ENCODE measurements around the gene ZNHIT2.

Gene ZNHIT2

DNA sequence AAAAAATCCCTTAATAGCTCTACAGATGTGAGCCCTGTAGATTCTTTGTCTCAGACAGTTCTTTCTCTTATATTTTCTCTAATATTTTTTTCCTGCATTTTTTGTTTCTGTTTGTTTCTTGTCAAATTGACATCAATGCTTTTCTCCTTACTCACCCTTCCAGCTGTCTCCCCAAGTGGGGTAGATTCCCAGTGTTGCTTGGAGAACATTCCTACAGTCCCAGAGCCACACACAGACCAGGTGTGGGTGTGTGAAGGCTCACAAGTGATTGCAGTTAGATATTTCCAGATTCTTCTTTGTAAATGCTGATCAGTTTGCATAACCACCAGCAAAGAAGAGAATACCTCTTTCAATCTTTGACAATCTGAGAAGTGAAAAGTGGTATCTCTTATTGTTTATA, 14.0 kb downstream of the ZNHIT2 start:
- no peak for DNase-seq (ENCODE audit: low spot score)

GRCh38 chr11:65102142-65103095, 15.1 kb downstream of the ZNHIT2 start:
- DNase-seq (ENCODE audit: low spot score), result no peak

- no peak for DNase-seq (ENCODE audit: low spot score)
These were observed 16.7 kb downstream of the ZNHIT2 start for GRCh38 chr11:65100674-65101350.

DNA sequence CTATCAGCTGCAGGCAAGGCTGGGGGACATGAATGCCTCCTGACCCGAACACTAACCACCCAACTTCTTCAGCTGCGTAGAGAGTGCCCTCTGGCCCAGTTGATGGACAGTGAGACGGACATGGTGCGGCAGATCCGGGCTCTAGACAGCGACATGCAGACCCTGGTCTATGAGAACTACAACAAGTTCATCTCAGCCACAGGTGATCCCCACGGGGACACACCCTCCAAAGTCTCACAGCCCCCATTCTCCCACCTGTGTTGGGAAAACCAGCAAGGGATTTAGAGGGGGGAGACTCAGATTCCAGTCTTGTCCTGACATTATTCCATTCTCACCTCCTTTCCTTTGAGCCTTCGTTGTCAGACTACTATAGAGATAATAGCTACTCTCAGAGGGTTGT, 20.6 kb downstream of the ZNHIT2 start:
- DNase-seq (ENCODE audit: low spot score), result no peak

DNA sequence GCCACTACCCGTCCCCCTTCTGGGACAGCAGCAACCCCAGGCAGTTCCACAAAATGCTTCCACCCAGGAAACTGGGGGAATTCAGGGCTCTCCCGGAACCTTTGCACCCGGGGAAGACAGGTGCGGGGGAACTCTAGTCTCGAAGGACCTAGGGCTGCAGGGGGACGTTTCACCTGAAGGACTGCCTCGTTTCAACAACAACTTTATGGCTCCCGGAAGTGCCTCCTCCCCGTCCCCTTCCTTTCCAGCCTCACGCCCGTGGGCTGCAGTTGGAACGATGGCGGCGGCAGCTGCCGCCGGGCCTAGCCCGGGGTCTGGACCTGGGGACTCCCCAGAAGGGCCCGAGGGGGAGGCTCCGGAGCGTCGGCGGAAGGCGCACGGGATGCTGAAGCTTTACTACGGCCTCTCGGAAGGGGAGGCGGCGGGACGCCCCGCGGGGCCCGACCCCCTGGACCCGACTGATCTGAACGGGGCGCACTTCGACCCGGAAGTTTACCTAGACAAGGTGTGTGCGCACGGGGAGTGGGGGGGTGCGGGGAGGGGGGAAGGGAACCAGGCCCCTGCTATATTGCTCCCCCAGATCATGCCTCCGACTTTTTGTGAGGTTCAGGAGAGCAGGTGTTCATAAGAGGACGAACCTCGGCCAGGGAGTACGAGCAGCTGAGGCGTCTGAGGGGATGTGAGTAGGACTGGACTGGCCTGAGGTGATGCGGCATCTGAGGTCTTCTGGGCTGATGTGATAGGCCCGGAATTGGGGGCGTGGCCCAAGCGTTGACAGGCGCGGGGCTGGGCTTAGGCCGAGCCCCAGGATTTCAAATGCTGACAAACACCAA, 21.3 kb downstream of the ZNHIT2 start, which contains the start of gene VPS51:
Gene VPS51, plus strand, starts transcription at position 241 of the 833 bp plus-strand sequence. Its CDS starts 37 bp downstream, at position 278.
- peak; percentile 88 for DNase-seq (ENCODE audit: low spot score)

- DNase-seq (ENCODE audit: low spot score), result no peak
These were observed 22.1 kb downstream of the ZNHIT2 start for GRCh38 chr11:65095427-65095826.

GRCh38 chr11:65090628-65091027, 26.9 kb downstream of the ZNHIT2 start:
- no peak for DNase-seq (ENCODE audit: low spot score)

- DNase-seq (ENCODE audit: low spot score), result no peak
These were observed 27.9 kb downstream of the ZNHIT2 start for GRCh38 chr11:65089621-65090020.

GRCh38 chr11:65087827-65088226, 29.7 kb downstream of the ZNHIT2 start:
- no peak for DNase-seq (ENCODE audit: low spot score)

DNA sequence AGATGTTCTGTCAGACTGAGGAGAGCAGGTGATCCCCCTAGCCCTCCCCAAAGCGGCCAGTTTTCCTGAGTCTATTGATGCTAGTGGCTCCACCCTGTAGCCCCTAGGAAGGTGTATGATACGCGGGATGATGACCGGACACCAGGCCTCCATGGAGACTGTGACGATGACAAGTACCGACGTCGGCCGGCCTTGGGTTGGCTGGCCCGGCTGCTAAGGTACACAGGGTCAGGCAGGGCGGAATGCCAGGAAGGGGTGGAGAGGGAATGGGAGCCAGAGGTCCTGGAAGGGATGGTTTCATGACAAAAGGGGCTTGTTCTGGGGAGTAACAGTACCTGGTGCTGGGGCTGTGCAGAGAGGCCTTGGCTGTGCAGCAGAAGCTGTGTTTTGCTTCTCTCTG, 30.3 kb downstream of the ZNHIT2 start:
- no peak for DNase-seq (ENCODE audit: low spot score)

DNA sequence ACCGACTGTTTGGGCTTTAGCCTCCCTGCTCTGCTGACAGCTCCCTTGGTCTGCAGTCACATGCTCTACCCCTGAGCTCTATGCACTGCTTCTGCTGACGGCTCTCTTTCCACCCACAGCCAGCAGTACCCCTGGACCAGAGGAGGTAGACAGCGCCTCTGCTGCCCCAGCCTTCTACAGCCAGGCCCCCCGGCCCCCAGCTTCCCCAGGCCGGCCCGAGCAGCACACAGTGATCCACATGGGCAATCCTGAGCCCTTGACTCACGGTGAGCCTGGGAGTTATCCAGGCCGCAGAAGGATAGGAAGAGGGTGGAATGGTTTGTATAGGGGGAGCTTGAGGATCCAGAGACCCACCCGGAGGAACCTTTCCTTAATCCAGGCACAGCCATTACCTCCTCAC, 30.7 kb downstream of the ZNHIT2 start:
- no peak for DNase-seq (ENCODE audit: low spot score)

GRCh38 chr11:65085446-65085845, 32.1 kb downstream of the ZNHIT2 start:
- no peak for DNase-seq (ENCODE audit: low spot score)

DNA sequence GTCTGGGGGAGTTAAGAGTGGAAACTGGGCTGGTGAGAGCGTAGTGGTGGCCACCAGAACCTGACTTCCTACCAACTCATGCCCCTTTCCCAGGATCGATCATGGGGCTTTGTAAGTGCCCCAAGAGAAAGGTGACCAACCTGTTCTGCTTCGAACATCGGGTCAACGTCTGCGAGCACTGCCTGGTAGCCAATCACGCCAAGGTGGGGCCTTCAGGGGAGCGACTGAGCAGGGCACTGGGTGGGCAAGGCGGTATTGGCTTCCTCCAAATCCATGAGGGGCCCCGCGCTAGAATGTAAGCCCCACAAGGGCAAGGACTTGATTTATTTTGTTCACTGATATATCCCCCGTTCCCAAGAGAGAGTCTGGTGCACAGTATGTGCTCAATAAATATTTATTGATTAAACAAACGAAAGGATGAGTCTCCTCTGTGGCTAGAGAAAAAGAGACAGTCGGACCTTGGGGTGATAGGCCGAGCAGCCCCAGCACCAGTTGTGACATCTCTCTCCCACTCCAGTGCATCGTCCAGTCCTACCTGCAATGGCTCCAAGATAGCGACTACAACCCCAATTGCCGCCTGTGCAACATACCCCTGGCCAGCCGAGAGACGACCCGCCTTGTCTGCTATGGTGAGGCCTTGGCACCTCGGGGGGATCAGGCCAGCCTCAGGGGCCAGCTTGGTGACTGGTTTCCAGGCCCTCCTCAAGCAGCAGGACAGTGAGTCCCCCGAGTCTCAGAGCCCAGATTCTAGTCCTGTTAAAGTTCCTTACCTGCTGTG, 32.7 kb downstream of the ZNHIT2 start:
- no peak for DNase-seq (ENCODE audit: low spot score)

DNA sequence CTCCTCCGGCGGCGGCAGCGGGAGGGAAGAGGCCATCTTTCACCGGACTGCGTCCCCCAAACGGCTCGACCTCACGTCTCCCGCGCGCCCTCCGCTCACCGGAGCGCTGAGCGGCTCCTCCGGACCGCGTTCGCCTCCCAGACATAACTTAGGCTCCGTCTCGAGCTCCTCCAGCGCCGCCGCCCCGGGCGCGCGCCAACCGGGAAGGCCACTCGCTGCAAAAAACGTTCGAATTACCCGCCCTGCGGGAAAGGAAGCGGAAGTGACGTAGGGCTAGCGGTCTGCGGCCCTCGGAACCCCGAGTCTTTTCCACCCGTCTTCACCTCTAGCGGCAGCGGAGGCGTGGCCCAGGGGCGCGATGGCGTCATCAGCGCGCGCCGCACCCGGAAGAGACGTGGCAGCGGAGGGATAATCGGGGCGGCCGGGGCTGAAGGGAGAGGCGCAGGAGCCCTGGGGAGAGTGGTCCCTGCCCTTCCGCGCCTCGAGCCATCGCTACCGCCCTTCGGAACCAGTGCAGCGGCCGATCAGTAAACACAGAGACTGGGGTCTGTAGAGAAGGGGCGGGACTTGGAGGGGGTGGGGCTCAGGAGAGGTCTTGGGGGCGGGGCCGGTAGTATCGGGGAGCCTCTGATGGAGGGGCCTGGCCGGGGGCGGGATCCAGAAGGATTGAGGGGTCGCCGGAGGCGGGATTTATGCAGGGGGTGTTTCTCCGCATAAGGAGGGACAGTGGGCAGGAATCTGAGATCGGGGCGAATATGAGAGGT, 33.5 kb downstream of the ZNHIT2 start, which contains the start of the genes CDCA5 and ZFPL1:
Gene CDCA5, minus strand, starts transcription at position 207 of the 764 bp plus-strand sequence. Its CDS starts 62 bp downstream, at position 145.
Gene ZFPL1, plus strand, starts transcription at position 389 of the 764 bp plus-strand sequence. CDS start 477 bp downstream, outside the sequence.
- DNase-seq (ENCODE audit: low spot score), result peak; percentile 96

DNA sequence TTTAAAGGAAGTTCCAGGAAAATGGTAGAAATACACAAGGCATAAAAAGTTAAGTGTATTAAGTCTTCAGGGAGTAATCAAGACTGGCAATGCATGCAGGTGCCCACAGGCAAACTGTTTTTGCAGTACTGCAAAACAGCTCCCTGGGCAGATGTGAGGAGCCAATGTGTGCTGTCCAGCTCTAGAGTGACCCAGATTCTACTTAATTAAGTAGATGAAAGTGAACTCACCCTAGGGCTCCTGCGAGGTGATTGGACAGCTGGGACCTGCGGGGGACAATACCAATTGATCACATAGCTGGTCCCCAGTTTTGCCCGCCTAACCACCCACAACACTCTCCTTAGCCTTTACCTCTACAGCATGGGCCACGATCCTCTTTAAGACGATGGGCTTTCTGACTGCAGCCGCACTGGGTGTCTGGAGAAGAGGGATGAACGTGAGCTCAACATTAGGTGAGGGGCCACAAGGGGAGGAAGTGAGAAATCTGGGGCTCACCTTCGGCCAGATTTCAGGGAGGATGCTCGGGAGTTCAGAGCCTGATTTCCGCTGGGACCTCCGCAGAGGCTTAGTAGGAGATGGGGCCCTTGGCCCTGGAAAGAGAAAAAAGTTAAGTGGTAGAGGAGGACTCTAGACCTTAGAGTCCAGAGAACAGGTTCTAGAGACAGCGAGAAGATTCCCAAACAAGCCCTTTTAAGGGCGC, 34.2 kb downstream of the ZNHIT2 start:
- no peak for DNase-seq (ENCODE audit: low spot score)

GRCh38 chr11:65078786-65079342, 38.6 kb downstream of the ZNHIT2 start:
- no peak for DNase-seq (ENCODE audit: low spot score)

- peak; percentile 79 for DNase-seq (ENCODE audit: low spot score)
These were observed 39.4 kb downstream of the ZNHIT2 start for GRCh38 chr11:65078151-65078550.

GRCh38 chr11:65077451-65077850, 40.0 kb downstream of the ZNHIT2 start:
- no peak for DNase-seq (ENCODE audit: low spot score)

GRCh38 chr11:65072631-65072966, 44.9 kb downstream of the ZNHIT2 start:
- no peak for DNase-seq (ENCODE audit: low spot score)
